ENCODE data around the gene RASGRP3. TPM values are rescaled to one million over a fixed set of nuclear protein-coding genes. Genes with fewer than 3 reads are reported as not detected.

RASGRP3 gene
- total RNA-seq, 1 donor = 0.72 TPM

GRCh38 chr2:33541243-33541642 lies 64.8 kb downstream of the RASGRP3 start:
- TF ChIP-seq CTCF (IDR thresholded peaks at IDR 0.05; ENCODE audit: extremely low read depth, low read depth, low read length) = no peak
- no peaks in the 10 kb centered on the region for H4K20me1 ChIP-seq (ENCODE audit: insufficient read depth, low read length)
- peaks cover 7% of the 10 kb centered on the region for H3K4me1 ChIP-seq (ENCODE audit: insufficient read depth, low read length)
- H3K9me3 ChIP-seq (ENCODE audit: low read depth, low read length) = no peaks in the 10 kb centered on the region
- DNase-seq (ENCODE audit: insufficient read length, low spot score, missing footprints) = no peak
- no peaks in the 10 kb centered on the region for H3K27me3 ChIP-seq (ENCODE audit: insufficient read depth, low read length)
- H3K79me2 ChIP-seq (ENCODE audit: insufficient read depth, low read length) = no peaks in the 10 kb centered on the region
- H2AFZ ChIP-seq (ENCODE audit: low read length) = no peak overlapping the region
- no peak overlapping the region for H3K4me2 ChIP-seq (ENCODE audit: insufficient read depth, low read length)
- no peak overlapping the region for H3K27ac ChIP-seq (ENCODE audit: low read depth, low read length)
- no peak overlapping the region for H3K4me3 ChIP-seq (ENCODE audit: insufficient read depth, low read length)
- no peaks in the 10 kb centered on the region for H3K36me3 ChIP-seq (ENCODE audit: insufficient read depth, low read length)

GRCh38 chr2:33550206-33550605 lies 73.8 kb downstream of the RASGRP3 start:
- DNase-seq (ENCODE audit: insufficient read length, low spot score, missing footprints) = no peak
- Histone ChIP-seq H3K4me2 (ENCODE audit: insufficient read depth, low read length) (no peak overlapping the region), H3K27ac (ENCODE audit: low read depth, low read length) (no peak overlapping the region)

GRCh38 chr2:33552758-33553461 lies 76.5 kb downstream of the RASGRP3 start:
- peak; percentile 35 for DNase-seq (ENCODE audit: insufficient read length, low spot score, missing footprints)
- H3K36me3 ChIP-seq (ENCODE audit: insufficient read depth, low read length) = no peaks in the 10 kb centered on the region
- H3K79me2 ChIP-seq (ENCODE audit: insufficient read depth, low read length) = no peaks in the 10 kb centered on the region
- no peaks in the 10 kb centered on the region for H3K4me1 ChIP-seq (ENCODE audit: insufficient read depth, low read length)
- H3K27ac ChIP-seq (ENCODE audit: low read depth, low read length) = no peak overlapping the region
- H3K4me2 ChIP-seq (ENCODE audit: insufficient read depth, low read length) = no peak overlapping the region
- no peaks in the 10 kb centered on the region for H4K20me1 ChIP-seq (ENCODE audit: insufficient read depth, low read length)
- no peaks in the 10 kb centered on the region for H3K27me3 ChIP-seq (ENCODE audit: insufficient read depth, low read length)
- no peak for TF ChIP-seq CTCF (IDR thresholded peaks at IDR 0.05; ENCODE audit: extremely low read depth, low read depth, low read length)
- H3K9me3 ChIP-seq (ENCODE audit: low read depth, low read length) = no peaks in the 10 kb centered on the region
- no peak overlapping the region for H2AFZ ChIP-seq (ENCODE audit: low read length)
- no peak overlapping the region for H3K4me3 ChIP-seq (ENCODE audit: insufficient read depth, low read length)

More at GRCh38 chr2:33550206-33550605, 73.8 kb downstream of the RASGRP3 start:
- Histone ChIP-seq H2AFZ (ENCODE audit: low read length) (no peak overlapping the region), H4K20me1 (ENCODE audit: insufficient read depth, low read length) (no peaks in the 10 kb centered on the region), H3K4me1 (ENCODE audit: insufficient read depth, low read length) (no peaks in the 10 kb centered on the region), H3K36me3 (ENCODE audit: insufficient read depth, low read length) (no peaks in the 10 kb centered on the region), H3K9me3 (ENCODE audit: low read depth, low read length) (no peaks in the 10 kb centered on the region), H3K4me3 (ENCODE audit: insufficient read depth, low read length) (no peak overlapping the region), H3K27me3 (ENCODE audit: insufficient read depth, low read length) (no peaks in the 10 kb centered on the region), H3K79me2 (ENCODE audit: insufficient read depth, low read length) (no peaks in the 10 kb centered on the region)
- no peak for TF ChIP-seq CTCF (IDR thresholded peaks at IDR 0.05; ENCODE audit: extremely low read depth, low read depth, low read length)

GRCh38 chr2:33555681-33556080 lies 79.2 kb downstream of the RASGRP3 start:
- no peak overlapping the region for H3K4me3 ChIP-seq (ENCODE audit: insufficient read depth, low read length)
- no peaks in the 10 kb centered on the region for H3K36me3 ChIP-seq (ENCODE audit: insufficient read depth, low read length)
- no peak overlapping the region for H3K27ac ChIP-seq (ENCODE audit: low read depth, low read length)
- no peak for DNase-seq (ENCODE audit: insufficient read length, low spot score, missing footprints)
- no peaks in the 10 kb centered on the region for H4K20me1 ChIP-seq (ENCODE audit: insufficient read depth, low read length)
- no peak overlapping the region for H3K4me2 ChIP-seq (ENCODE audit: insufficient read depth, low read length)
- TF ChIP-seq CTCF (IDR thresholded peaks at IDR 0.05; ENCODE audit: extremely low read depth, low read depth, low read length) = no peak
- no peak overlapping the region for H2AFZ ChIP-seq (ENCODE audit: low read length)
- no peaks in the 10 kb centered on the region for H3K79me2 ChIP-seq (ENCODE audit: insufficient read depth, low read length)
- H3K9me3 ChIP-seq (ENCODE audit: low read depth, low read length) = no peaks in the 10 kb centered on the region
- no peaks in the 10 kb centered on the region for H3K4me1 ChIP-seq (ENCODE audit: insufficient read depth, low read length)
- H3K27me3 ChIP-seq (ENCODE audit: insufficient read depth, low read length) = no peaks in the 10 kb centered on the region
